HG03520 (cell line): ENCODE results near the gene NCF2.
"Not testable (repeated sequence)": the region's sequence is repeated elsewhere in the genome, so short reads cannot be mapped to it uniquely, and the experiment has no call there.

ENCODE experiments used
- ATAC-seq: cut with Tn5 transposase; IDR thresholded peaks from one replicate; pipeline ENCODE4 v1.9.1; 2021; ENCODE audit warnings: mild to moderate bottlenecking, moderate library complexity; ENCODE audit not compliant: unreplicated experiment

Gene NCF2, protein sequence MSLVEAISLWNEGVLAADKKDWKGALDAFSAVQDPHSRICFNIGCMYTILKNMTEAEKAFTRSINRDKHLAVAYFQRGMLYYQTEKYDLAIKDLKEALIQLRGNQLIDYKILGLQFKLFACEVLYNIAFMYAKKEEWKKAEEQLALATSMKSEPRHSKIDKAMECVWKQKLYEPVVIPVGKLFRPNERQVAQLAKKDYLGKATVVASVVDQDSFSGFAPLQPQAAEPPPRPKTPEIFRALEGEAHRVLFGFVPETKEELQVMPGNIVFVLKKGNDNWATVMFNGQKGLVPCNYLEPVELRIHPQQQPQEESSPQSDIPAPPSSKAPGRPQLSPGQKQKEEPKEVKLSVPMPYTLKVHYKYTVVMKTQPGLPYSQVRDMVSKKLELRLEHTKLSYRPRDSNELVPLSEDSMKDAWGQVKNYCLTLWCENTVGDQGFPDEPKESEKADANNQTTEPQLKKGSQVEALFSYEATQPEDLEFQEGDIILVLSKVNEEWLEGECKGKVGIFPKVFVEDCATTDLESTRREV

GRCh38 chr1:183590244-183591191, at the start of gene NCF2:
NCF2 (minus strand) TSS chr1:183590459; CDS start chr1:183590329, 130 bp downstream.
- peak; percentile 84 for ATAC-seq

DNA sequence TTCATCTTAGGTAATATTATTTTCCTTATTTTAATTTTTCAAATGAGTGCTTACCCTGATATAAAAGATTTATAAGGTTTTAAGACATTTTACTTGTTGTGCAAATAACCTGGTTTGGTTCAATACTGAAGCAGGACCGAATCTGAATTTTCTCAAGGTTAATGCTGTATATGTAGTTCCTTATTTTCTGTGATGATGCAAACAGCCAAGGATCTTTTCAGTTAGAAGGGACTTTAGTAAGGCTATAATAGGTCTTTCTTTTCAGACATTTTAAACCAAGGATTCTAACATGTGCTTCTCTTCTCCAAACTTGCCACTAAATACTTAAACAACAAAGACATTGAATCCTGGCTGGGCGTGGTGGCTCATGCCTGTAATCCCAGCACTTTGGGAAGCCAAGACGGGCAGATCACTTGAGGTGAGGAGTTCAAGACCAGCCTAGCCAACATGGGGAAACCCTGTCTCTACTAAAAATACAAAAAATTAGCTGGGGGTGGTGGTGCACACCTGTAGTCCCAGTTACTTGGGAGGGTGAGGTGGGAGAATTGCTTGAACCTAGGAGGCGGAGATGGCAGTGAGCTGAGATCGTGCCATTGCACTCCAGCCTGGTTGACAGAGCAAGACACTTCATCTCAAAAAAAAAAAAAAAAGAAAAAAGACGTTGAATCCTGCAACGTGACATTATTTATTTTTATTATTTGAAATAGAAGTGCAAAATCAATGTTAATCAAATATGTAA, 48.6 kb upstream of the NCF2 start:
- no peak for ATAC-seq

DNA sequence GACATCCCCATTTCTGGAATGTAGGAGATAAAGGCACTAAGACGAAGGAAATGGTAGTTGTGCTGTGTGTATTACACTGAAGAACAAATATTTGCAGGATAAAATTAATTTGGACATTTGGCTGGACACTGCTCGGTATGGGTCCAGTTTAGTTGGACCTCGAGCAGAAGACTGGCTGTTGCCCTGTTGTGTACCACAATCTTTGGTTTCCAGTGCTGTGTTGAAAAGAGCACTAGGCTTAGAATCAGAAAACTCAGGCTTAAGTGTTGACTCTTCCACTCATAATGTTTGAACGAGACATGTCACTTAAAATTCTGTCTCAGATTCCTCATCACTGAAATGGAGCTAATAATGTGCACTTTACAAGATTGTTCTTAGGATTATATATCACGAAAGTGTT, 46.5 kb upstream of the NCF2 start:
- ATAC-seq = no peak

- no peak for ATAC-seq
Observed at GRCh38 chr1:183636334-183636682, 46.0 kb upstream of the NCF2 start.

- ATAC-seq = peak; percentile 79
Observed at GRCh38 chr1:183635606-183636333, 45.5 kb upstream of the NCF2 start, which contains the start of gene ARPC5. ARPC5 (minus strand) TSS chr1:183635783; CDS start chr1:183635659, 124 bp downstream.

- ATAC-seq = no peak
Observed at GRCh38 chr1:183635099-183635605, 44.9 kb upstream of the NCF2 start.

GRCh38 chr1:183634429-183635065, 44.3 kb upstream of the NCF2 start:
- no peak for ATAC-seq

DNA sequence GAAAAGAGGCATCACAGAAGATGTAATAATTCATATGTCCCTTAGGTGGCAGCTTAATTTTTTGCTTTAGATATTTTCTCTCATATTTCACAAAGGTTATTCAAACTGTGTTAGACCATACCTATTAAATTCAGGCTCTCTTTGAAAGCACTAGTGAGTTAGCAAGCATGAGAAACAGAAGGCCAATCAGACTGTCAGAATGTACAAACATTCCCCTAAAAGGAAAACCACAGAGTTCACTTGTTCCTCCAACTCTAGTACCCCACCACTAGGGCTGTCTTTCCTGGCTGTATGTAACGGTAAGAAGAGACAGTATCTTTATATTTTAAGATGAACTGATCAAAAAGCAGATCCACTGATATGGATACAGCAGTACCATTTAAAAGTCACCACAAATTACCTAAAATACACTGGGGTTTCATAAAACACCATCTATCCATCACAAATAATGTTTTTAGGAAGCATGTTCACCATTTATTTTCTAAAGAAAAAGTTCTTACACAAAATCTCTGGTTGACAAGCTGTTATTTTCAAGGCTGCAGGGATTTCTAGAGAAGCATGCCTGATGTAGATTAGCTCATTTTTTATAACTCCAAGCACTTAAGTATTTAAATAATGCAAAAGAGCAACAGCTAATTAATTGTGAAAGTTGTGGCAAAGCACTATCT, 43.6 kb upstream of the NCF2 start:
- peak; percentile 34 for ATAC-seq

DNA sequence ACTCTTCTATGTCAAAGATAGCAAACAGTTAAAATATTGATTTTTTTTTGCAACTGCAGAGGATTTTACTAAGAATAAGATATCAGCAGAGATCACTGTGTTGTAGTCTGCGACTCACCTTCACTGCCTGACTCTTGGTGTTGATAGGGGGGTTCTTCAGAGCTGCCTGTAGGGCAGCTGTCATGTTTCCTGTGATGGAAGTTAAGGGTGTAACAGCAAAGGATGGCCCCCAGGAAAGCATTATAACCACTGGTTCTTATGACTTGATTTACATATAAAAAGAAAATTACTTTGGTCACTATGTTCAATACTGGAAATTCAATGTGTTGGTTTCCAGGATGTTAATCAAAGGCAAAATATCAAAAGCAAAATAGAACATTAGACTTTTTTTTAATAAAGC, 42.7 kb upstream of the NCF2 start:
- ATAC-seq = no peak

GRCh38 chr1:183632114-183632513, 41.9 kb upstream of the NCF2 start:
- ATAC-seq = no peak

DNA sequence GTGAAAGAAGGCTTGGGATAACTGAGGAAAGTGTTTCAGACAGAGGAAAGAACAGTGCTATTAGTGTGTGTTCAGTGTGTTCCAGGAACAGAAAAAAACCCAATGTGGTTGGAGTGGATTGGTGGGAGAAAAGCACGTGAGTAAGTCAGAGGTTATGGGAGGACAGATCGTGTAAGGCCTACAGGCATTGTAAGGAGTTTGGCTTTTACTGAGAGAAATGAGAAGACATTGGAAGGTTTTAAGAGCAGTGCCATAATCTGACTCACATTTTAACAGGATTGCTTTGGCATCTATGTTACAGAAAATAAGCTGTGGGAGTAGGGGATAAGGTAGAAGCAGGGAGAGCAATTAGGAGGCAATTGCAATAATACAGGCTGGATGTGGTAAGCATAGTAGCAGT, 40.5 kb upstream of the NCF2 start:
- no peak for ATAC-seq

DNA sequence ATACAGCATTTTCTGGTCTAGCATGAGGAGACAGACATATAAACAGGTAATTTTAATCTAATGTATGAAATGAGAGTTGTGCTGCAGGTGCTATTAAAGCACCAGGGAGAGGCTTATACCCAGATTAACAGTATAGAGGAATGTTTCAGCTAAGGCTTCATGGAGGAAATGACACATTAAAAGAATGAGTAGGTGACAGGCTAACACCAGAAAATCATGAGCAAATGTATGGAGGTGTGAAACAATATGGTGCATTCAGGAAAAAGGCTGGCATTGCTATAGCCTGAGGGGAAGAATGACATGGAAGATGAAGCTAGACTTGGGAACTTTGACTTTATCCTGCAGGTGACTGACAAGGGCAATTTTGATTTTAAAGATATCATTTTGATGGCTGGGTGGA, 38.3 kb upstream of the NCF2 start:
- no peak for ATAC-seq

DNA sequence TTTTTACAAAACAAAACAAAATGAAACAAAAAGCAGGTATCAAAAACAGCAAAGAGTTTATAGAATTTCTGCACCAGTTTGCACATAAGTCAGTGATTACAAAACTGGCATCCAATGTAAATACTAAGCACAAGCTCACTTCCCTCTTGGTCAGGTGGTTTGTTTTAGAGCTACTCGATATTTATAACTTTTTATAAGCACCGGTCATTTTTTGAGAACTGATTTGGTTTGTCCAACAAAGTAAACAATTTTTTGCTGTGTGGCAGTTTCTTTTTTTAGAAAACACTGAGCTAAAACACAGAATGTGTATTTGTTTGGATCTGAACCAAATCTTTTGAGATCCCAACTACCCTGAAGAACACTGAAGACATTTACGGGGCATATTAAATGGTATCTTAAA, 36.0 kb upstream of the NCF2 start:
- ATAC-seq = not testable (repeated sequence)

DNA sequence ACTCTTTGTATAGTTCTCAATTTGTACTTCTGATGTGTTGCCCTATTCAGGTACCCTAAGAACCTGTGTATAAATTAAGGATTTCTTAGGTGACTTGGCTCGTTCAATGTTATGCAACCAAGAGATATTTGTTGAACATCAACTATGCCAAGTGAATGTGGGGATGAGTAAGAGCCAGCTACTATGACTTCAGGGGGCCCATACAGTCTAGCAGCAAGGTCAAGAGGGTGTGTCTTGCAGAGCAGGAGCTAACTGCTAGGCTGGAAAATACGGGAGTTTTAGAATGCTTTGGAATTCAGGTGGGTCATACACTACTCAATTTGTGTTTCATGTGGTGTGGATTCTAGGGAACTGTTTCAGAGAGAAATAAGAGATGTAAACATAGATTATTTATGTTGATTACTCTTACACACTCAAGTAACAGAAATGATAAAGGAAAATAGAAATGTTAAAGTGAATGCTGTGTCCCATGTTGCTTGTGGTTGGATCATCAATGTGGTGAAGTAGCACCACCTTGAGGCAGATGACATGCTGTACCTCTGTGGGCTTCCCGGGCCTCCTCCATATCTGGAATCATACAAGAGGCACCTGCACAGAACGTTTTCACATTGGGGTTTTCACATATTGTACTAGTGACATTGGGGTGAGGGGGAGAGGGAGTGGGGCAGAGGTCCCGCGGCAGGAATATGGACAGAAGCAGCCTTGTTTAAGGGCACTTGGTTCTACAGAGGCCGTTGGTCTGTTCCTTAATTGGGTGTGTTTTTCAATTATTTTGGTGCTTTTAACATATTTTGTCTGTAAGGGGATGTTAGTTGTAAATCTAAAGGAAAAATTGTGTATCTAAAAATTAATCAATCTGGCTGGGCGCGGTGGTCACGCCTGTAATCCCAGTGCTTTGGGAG, 32.9 kb upstream of the NCF2 start:
- no peak for ATAC-seq

- ATAC-seq = no peak
Observed at GRCh38 chr1:183622013-183622412, 31.8 kb upstream of the NCF2 start.

GRCh38 chr1:183620311-183620710, 30.1 kb upstream of the NCF2 start:
- ATAC-seq = no peak

- no peak for ATAC-seq
Observed at GRCh38 chr1:183619781-183620180, 29.5 kb upstream of the NCF2 start.

- not testable (repeated sequence) for ATAC-seq
Observed at GRCh38 chr1:183618202-183618601, 27.9 kb upstream of the NCF2 start.
